NOMO-1 treated with DMSO at 0.1 percent for 48 hours (cell line): ENCODE results near the gene CYB561.
A peak's percentile ranks its signal among the peaks of the same experiment; 100 is the strongest.

Experiments used
- DNase-seq: peaks from one replicate; lab custom pipeline; 2025; ENCODE audit not compliant: unreplicated experiment; lab: John Stamatoyannopoulos, UW

CYB561 gene

DNA sequence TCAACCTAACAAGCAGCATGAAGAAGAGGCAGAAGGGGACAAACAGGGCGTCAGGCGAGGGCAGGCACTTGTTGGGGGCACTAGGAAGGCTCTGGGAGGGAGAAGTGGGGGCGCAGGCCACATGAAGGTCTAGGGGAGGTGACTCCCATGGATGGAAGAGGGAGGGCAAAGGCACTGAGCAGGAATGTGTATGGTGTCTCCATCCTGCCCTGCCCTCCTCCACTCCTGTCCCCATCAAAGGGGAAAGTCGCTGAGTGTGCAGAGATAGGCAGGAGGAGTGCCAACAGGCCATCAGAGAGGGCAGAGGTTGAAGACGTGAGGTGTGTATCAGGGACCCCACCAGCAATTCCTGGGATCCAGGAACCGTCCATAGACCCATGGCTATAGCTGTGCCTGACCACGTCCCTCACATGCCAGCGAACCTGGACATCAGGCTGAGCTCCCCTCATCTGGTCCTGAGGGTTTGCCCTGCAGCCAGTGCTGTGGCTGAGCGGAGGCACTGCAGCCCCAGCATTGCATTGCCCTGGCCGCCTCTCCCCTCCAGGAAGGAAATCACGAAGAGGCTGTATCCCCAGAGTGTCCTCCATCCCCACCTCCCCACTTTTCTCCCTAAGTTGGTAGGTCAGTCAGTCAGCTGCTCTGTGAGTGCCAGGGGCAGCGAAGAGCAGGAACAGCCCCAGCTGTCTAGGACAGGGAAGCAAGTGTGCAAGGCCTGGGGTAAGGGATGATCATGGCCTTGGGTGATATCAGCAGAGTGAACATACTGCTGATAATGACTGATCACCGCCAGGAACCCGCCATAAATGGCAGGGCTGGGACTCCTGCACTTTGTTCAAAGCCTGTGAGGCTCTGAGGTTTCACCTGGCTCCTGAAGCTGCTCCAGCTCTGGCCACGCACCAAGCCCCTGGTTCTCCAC is 6.2 kb upstream of the CYB561 start:
- no peak for DNase-seq

DNA sequence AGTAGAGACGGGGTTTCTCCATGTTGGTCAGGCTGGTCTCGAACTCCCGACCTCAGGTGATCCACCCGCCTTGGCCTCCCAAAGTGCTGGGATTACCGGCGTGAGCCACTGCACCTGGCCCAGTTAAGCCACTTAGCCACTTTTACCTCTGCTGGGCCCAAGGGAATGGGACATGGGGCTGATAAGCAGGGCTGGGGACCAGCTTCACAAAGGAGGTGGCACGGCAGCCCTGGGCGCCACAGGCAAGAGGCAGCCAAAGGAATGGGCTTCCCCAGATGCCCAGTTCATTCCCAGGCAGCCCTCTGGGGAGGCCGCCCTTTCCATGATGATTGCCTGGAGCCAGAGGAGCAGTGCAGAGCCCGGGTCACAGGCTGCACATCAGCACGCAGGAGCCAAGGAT is 5.0 kb upstream of the CYB561 start:
- DNase-seq: no peak

DNA sequence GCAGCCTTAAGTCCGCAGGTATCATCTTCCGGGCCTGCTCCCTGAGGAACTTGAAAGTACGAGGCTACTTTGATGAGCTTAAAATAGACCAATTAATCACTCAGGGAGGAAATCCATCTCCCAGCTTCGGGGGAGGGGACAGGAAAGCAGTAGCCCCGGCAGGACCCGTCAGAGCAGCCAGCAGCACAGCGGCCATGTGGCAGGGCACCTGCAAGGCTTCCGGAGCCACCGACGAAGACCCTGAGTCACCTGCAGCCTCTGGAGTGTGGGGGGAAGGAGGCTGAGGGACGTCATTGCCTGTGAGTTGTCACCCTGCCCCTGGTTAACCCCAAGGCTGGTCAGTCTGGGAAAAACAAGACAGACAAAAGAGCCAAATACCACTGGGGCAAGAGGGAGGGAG is 4.4 kb upstream of the CYB561 start:
- DNase-seq: peak; percentile 5

DNA sequence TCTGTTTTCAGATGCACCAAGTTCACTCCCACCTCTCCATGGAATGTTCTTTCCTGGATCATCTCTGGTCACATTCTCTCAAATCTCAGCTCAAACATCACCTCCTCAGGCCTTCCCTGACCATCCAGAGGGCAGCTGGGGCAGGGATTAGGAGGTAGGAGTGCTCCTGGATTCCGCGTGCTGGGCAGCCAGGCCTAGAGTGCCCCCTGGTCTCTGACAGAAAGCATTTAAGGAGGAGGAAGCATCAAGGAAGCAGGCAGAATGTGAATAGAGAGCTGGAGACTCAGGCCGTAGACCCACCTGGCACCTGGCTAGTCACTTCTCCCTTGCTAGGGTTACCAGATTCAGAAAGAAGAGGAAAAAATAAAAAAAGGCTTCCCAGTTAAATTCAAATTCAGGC is 2.5 kb upstream of the CYB561 start:
- no peak for DNase-seq

DNA sequence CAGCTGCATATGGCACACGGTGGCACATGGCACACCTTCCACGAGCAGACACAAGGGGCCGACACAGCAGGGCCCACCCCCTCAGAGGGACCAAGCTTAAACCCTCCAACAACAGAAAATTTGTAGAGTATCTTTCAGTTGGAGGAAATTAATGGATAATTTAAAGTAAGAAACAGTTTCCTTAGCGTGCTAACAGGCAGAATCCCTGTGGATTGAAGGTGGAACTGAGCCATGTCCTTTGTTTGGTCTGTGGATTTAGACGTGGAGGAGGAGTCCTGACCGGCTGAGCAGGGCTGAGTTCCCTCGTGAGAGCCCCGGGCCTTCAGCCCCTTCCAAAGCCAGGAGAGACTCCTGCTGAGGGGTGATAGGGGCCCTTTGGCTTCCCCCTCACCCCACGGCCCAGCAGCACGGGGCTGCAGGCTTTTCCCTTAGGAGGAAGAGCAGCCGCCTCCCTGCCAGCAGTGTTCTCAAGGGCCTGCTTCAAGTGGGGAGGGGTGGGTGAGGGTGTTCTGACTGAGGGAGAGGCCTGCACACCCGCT is 1.4 kb upstream of the CYB561 start:
- no peak for DNase-seq

DNA sequence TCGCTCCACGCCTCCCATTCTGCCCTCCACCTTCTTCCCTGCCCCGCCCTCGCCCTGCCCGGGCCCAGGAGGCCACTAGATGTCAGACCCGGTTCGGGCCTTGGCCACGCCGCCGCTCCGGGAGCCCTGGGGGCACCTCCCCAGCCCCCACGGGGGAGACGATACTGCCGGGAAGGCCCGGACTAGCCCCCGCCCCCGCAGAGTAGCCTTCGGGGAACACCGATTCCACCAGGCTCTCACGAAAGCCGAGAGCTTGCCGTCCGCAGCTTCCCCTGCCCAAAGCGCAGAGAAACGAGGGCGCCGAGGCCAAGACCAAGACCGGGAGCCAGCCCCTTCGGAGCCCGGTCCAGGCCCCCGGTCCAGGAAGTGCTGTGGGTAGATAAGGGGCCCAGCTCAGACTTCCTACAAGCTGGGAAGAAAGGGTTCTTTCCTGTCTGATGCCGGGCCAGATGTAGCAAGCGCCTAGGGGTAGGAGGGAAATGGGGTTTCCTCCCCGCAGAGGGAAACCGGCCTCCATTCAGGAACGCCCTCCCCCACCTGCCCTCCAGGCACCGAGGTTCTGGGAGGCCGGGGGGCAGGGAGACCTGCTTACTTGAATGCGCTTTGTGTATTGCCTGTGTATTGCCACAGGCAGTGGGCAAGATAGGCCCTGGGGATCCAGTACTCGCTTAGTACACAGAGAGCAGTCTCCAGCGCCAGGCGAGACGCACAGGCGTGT is 806 bp upstream of the CYB561 start:
- peak; percentile 54 for DNase-seq

DNA sequence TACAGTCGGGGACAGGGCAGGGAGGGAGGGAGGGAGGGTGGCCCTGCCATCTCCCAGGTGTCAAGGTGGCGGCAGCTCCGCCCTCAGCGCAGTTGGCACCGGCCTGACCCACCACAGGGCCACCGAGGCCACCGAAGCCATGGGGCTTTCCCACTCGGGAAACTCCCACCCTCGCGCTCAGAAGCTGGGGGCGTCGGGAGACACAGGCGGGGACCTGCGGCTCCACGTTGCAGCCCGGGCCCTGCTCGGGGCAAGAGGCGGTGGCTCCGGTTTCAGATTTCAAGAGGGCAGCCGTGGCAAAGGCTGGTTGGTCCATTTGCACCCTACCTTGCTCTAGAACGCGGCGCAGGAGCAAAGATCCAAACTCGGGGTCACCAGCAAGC is 544 bp downstream of the CYB561 start:
- no peak for DNase-seq

DNA sequence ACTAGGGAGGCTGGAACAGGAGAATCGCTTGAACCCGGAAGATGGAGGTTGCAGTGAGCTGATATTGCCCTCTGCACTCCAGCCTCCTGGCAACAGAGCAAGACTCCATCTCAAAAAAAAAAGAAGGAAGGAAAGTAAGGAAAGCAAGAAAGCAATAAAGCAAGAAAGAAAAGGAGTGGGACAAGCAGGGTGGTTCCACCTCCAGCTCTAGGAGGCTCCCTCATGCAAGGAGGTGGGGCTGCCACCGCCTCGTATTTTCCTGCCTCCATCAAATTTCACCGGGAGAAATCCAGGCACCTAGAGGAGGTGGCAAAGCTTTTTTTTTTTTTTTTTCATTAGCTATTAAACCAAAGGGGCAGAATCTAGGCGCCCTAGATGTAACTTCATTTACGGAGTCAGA is 1.0 kb downstream of the CYB561 start:
- no peak for DNase-seq

DNA sequence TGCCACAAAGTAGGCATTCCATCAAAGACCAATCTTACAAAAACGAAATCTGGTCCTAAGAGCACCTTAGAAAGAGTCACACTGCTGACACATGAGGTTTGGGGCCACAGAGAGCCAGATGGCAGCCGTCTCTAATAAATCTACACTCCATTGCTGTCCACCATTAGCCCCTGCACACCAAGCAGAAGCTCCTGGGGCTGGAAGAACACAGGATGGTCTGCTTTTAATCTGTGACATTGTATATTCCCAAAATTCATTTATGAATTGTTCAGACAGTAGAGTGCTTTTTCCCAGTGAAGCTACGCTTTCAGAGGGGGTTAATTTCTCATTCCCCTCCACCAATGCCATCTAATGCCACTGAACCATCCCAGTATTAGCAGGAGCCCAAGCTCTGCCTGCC is 1.6 kb downstream of the CYB561 start:
- no peak for DNase-seq

DNA sequence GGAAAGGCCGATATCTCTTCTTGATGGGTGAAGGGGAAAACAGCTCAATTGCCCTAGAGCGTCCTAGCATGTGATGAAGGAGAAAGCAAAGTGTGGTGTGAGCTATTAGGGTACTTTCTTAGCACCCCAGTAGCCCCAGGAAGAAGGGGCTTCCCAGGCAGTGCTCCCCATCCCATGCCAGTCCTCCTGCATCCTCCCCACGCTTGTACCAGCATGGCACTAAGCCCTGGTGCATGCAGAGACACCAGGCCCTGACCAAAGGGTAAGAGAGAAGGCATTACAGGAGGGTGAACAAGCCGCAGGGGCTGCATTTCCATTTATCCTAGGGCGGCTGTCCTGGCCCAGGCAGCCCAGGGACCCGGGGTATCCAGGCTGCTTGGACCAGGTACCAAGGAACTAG is 3.1 kb downstream of the CYB561 start:
- DNase-seq: no peak

DNA sequence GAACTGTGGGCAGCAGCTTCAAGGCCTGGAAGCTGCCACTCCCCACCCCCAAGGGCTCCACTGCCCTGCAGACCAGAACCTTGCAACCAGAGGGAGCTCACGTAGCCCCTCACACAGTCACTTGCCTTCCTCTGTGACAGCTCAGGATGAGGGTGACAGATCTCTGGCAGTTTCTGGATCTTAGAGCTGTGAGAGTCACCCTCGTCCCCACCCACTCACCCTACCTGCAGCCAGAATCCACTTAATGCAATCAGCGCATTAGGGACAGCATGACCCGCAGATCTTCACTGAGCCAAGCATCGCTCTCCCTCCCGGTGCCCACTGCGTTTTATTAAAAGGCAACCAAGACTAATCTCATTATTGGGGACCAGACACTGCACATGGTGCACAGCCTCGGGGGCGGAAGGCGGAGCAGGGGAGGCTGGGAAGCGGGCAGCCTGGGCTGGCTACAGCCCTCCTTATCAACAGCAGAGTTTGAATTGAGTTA is 3.5 kb downstream of the CYB561 start:
- DNase-seq: no peak

DNA sequence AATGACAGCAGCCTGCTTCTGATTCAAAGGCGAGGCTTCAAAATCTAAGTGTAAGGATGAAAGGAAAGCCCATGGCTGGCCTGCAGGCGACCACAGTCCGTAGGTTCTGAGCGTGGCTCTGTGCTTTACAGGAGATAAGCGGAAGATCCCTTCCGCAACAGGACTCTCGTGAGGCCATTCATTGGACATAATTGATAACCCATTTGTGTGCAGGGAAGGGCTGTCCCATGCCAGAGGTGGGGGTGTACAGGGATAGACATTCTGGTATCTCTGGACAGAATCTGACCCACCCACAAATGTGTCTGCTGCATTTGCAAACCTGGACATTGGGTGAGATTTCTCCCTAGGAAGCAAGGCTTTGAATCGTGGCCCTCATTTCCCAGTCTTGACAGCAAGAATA is 4.0 kb downstream of the CYB561 start:
- DNase-seq: no peak

DNA sequence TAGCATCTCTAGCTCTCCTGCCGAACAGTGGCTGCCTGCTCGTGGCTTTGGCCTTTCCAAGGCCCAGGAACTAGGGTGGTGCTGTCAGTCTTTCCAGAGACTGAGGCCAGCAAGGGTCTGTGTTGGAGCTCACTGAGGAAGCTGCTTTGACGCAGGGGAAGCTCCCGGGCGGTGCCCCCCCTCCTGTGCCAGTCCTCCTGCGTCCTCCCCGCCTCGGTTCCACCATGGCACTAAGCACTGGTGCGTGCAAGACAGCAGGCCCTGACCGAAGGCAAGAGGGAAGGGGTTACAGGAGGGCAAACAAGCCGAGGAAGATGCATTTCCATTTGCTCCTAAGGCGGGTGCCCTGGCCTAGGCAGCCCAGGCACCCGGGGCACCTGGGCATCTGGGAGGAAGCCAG is 4.5 kb downstream of the CYB561 start:
- DNase-seq: no peak

DNA sequence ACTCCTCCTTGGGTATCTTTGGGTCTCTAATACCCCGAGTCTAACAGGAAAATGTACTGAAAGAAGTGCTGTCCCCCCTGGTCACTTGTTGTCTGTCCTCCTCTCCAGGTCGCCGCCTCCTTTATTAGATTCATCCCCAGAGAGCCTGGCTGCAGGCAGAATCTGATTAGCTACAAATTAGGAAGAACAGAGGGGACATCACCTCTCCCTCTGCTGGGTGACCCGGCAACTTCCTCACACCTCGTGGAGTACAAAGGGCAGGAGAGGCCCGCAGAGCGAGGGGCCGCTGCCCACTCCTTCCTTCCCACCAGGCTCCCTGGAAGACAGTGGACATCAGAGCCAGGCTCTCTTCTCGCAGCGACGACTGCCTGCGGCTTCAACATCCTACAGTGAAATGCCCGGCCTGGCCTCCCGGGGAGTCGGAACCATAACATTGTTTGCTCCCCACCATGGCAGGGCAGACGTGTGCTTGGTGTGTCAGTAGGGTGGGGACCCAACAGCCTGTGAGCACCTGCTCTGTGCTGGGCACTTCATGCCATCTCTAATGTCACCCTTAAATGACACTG is 5.3 kb downstream of the CYB561 start:
- DNase-seq: no peak

DNA sequence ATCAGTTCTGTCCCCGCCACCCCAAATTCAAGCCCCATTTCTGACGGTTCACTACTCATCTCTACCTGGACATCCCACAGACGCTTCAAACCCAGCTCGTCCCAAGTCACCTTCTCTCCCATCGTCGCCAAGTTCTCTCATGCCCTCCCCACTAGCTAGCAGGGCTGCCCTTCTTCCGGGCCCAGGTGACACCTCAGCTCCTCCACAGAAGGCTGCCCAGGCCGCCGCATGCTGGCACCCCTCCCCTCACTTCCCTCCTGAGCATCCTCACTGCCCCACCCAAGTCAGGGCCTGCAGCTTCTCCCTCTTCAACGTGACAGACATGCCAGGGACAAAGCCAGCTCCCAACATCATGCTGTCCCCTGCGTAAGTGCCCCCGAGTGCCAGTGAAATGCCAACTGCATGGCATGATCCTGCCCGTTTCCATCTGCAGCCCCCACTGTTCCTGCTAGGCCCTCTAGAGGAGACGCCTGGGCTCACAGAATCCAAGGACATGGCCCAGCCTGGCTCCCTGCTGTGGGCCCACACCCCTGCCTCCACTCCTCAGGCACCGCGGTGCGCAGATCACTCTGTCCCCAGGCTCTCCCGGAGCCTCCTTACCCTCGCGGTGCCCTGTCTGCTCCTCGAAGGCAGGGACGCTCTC is 5.9 kb downstream of the CYB561 start:
- no peak for DNase-seq

DNA sequence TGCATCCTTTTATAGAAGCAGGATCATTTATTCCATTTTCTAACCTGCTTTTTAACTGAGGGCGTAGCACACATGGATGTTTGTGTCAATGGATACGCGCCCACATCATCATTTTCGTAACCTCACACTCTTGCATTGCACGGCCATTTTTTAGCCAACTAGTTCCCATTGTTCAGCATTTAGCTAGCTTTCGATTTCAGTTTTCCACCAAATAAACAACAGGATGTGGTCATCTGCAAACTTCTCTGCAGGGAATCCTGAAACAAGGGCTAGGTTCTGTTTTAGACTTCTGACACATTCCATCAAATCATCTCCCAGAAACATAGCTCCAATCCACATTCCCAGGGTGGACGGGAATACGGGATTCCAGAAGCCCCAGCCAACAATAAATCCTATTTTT is 6.4 kb downstream of the CYB561 start:
- peak; percentile 68 for DNase-seq

DNA sequence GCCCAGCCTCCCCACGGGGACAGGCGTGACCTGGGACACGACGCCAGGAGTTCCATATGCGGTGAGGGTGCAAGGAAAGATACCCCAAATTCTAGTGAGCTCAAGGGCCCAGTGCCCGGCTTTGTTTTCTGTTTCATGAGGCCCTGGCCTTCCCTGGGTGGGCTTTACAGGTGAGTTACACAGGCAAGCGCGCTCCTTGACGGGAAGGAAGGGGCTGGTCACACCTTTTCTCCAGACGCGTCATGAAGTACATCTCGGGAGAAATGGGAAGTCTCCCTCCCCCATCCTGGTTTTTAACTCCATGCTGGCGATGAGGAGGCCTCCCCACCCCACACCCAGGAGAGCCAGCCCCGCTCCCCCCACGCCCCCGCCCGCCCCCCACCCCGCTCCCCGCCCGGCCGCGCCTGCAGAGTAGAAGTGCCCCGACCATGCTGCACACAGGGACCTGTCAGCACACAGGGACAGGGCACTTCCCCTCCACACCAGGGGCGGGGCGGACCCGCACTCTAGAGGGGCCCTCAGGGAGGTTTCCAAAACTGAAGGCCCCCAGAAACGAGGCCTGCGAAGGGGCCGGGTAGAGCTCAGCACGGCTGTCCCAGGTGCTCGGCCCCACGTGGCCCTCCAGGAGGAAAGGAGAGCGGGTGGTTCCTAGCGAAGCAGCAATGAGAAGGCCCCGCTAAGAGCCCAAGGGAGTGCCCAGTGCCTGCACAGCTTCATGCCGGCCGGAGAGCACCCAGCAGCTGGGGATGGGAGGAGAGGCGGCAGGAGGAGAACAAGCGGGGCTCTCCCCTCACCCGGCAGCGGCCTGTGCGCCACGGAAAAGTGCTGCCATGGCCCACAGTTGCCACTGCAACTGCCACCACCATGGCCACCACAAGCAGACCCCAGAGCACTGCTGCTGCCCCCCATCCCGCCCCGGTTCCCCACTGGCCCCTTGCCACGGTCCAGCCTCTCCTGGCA is 7.7 kb downstream of the CYB561 start:
- no peak for DNase-seq

DNA sequence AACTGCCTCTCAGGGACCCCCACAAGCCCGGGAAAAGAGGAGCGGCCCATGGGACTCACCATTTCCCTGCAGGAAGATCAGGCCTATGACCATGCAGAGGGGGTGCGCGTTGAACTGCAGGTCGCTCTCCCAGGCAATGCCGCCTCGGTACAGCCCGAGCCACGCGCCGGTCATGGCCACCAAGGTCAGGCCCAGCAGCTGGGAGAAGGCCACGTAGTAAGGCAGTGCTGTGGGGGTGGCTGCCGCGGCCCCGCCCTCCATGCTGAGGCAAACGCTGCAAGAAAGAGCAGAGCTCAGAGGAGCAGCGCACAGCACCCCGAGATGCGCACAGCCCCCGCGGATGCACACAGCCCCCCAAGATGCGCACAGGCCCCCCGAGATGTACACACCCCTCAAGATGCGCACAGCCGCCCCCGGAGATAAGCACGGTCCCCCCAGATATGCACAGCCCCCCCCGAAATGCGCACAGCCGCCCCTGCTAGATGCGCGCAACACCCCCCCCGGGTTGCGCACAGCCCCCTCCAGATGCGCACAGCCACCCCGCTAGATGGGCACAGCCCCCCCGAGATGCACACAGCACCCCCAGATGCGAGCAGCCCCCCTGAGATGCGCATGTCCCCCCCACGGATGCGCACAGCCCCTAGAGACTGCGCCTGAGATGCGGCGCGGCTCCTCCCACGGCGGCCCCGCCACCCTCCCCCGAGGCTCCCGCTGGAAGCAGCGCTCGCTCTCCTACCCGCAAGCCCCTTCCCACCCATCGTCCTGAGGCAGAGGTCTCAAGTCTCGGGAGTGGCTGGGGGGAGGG is 8.6 kb downstream of the CYB561 start:
- no peak for DNase-seq

DNA sequence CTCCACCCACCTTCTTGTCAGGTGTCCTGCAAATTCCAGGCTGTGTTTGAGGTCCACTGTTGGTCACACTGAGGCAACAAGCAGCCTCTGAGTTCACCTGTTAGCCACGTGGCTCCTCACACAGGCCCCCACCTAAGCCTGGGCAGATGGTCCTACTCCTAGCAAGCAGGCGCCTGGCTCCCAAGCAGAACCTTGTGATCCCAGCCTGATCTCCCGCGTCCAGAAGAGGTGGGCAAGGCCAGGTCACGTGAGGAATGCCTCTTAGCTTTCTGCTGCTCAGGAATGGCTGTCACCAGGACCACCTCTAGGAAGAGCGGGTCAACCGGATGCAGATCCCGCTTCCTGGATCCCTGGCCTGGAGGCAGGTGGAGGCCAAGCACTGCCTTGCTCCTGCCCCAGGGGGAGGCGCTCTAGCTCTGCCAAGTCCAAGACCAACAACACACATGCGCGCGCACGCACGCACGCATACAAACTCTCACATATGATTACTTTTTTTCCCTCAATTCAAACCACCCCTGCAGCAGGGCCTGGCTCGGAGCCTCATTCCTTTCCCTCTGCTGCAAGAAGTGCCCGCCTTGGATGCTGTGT is 9.5 kb downstream of the CYB561 start:
- no peak for DNase-seq
